ENCODE measurements around the gene MYBBP1A.

DNA sequence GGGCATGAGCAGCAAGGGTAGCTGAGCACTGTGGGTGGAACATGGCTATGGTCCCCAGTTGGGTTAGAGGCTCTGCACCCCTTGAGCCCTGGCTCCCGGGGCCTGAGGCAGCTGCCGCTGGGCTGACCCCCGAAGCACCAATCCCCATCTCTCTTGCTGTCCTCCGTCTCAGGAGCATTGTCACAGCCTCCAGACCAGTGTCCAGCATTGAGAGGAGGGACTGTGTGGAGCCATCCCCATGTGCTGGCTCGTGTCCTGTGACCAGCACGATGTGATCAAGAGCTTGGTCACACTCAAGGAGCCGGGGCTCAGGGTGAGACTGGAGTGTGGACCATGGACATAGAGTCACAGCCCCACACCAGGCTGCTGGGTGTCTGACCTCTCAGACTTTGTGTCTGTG, 32.0 kb upstream of the MYBBP1A start:
- TF ChIP-seq EZH2 (IDR thresholded peaks at IDR 0.05; ENCODE audit: insufficient read depth, poor library complexity, severe bottlenecking) (no peak), EZH2phosphoT487 (IDR thresholded peaks at IDR 0.05; ENCODE audit: insufficient read depth, low read depth) (no peak)

Data from GM23248 (cell line).